Ishikawa (cell line): ENCODE results near the gene ERN1.

Experiments
- CEBPB ChIP-seq: IDR thresholded peaks from 2 replicates; pipeline ENCODE4 v1.6.1; 2012
- CREB1 ChIP-seq: IDR thresholded peaks from 2 replicates; pipeline ENCODE4 v1.6.1; 2012; ENCODE audit warnings: low read depth
- FOXM1 ChIP-seq: IDR thresholded peaks from 2 replicates; pipeline ENCODE4 v1.6.1; 2012; ENCODE audit warnings: low read depth, borderline replicate concordance
- NFIC ChIP-seq: IDR thresholded peaks from 2 replicates; pipeline ENCODE4 v1.6.1; 2012
- RAD21 ChIP-seq: IDR thresholded peaks from 2 replicates; pipeline ENCODE4 v1.6.1; 2012; ENCODE audit warnings: low read depth
- TAF1 ChIP-seq: IDR thresholded peaks from 2 replicates; pipeline ENCODE4 v1.6.1; 2012; ENCODE audit warnings: low read depth, mild to moderate bottlenecking
- TEAD4 ChIP-seq: IDR thresholded peaks from 2 replicates; pipeline ENCODE4 v1.6.1; 2012
- USF1 ChIP-seq: IDR thresholded peaks from 2 replicates; pipeline ENCODE4 v1.6.1; 2012

DNA sequence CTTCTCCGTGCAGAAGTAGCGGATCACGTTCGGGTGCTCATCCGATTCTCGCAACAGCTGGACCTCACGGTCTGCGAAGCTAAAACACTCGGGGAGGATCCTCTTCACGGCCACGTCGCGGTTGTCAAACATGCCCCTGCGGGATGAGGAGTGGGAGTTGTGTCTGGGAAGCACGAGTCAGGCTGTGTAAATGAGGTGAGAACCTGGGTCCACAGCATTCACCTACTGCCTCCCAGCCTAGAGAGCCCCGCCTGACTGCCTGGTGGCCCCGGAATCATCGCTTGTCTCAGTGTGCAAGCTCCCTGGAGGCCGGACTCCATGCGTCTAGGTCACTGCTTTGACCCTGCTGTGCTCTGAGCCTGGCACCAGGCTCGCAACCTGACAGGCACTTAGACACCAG lies 75.6 kb downstream of the ERN1 start:
- TF ChIP-seq CREB1 (no peak), TAF1 (no peak), RAD21 (no peak), TEAD4 (no peak), FOXM1 (no peak), USF1 (no peak), CEBPB (no peak), NFIC (no peak)
